ENCODE data around the gene PNPLA7. TPM values are rescaled to one million over a fixed set of nuclear protein-coding genes. Genes with fewer than 3 reads are reported as not detected.

The PNPLA7 gene
- total and polyA plus RNA-seq, 2 of the 8 experiments (the other 6 are each of a cell fraction or from before 2014, with no cell fraction given): 0.35 to 0.47 TPM

DNA sequence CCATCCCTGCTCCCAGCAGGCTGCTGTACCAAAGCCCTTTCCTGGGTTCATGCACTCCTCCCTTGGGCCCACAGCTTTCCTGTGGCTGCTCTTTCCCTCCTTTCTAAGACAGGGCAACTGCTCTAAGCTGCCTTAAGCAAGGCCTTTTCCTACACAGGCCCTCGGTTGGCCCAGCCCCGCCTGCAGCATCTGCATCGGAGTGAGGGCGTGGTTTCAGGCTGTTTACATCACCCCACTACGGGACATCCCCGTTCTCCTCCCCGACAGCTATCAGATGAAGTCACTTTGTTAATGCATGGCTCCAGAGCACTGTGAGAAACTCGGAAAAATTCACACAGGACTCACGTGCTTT, 25.1 kb upstream of the PNPLA7 start:
- CTCF ChIA-PET (ENCODE audit: partially characterized antibody): interaction anchor here (1.1 to 3.2 kb wide), 3 partner anchors 9 to 29 kb away, joined by 3 to 21 read pairs (median 4); no protein-coding TSS in a partner anchor
- Histone ChIP-seq H3K79me2 (ENCODE audit: control insufficient read depth in 1 of 2, insufficient read depth in 2 of 2, low read length in 2 of 2) (peaks cover 12 to 40% of the 10 kb centered on the region in 2 experiments), H3K27me3 (replicated peaks in 1 of 4; ENCODE audit: control insufficient read depth in 3 of 4, extremely low read depth in 1 of 4, insufficient read depth in 3 of 4, low read length in 3 of 4) (no peaks in the 10 kb centered on the region), H3K36me3 (ENCODE audit: control insufficient read depth in 2 of 4, insufficient read depth in 4 of 4, low read length in 3 of 4) (peaks cover 23 to 48% (median 36%) of the 10 kb centered on the region in 4 experiments), H4K20me1 (replicated peaks in 1 of 2; ENCODE audit: control insufficient read depth in 1 of 2, insufficient read depth in 2 of 2, low read length in 2 of 2) (peaks cover 7 to 19% of the 10 kb centered on the region in 2 experiments), H2BK120ac (replicated peaks; ENCODE audit: low read depth, low read length) (no peak overlapping the region), H3K4me2 (ENCODE audit: insufficient read depth in 1 of 2, low read depth in 2 of 2, low read length in 2 of 2) (no peak overlapping the region), H3K9me3 (ENCODE audit: insufficient read depth in 2 of 2, low read depth in 1 of 2, low read length in 1 of 2) (no peaks in the 10 kb centered on the region), H3K4me3 (ENCODE audit: extremely low read depth in 1 of 4, insufficient read depth in 2 of 4, low read depth in 3 of 4, low read length in 4 of 4) (no peak overlapping the region), H3K4ac (replicated peaks; ENCODE audit: insufficient read length, low read depth, low read length) (no peak overlapping the region), H3K56ac (replicated peaks; ENCODE audit: insufficient read length, low read depth, low read length) (no peak overlapping the region), H2BK20ac (ENCODE audit: low read length) (no peak overlapping the region), H2BK15ac (ENCODE audit: low read length) (no peak overlapping the region), H4K8ac (ENCODE audit: extremely low read depth, insufficient read depth, low read length) (0 out of 2 replicates have a peak overlapping the region, but pooled peaks have one; percentile 31), H3K23me2 (ENCODE audit: low read depth, low read length) (peaks cover 3% of the 10 kb centered on the region; the same call in 1 of the 2 replicates), H2AFZ (ENCODE audit: low read length) (no peak overlapping the region), H4K91ac (replicated peaks; ENCODE audit: insufficient read length, low read length) (no peak overlapping the region), H3K79me1 (ENCODE audit: low read depth, low read length) (peaks cover 19% of the 10 kb centered on the region), H2AK5ac (ENCODE audit: low read depth, low read length) (no peak overlapping the region), H4K5ac (ENCODE audit: insufficient read length, low read depth, low read length) (no peak overlapping the region), H2BK5ac (ENCODE audit: low read depth, low read length) (no peak overlapping the region), H3K9ac (replicated peaks in 1 of 4; ENCODE audit: extremely low read depth in 1 of 4, low read depth in 3 of 4, low read length in 3 of 4) (no peak overlapping the region), H3K4me1 (replicated peaks in 1 of 4; ENCODE audit: control insufficient read depth in 3 of 4, insufficient read depth in 4 of 4, low read length in 3 of 4) (peaks cover 0 to 15% (median 5%) of the 10 kb centered on the region in 4 experiments; a peak in 6 of 7 replicates), H3K18ac (ENCODE audit: extremely low read depth, low read length) (no peak overlapping the region), H3K27ac (ENCODE audit: low read depth, low read length) (no peak overlapping the region; the same call in 1 of the 2 replicates), H2BK12ac (ENCODE audit: low read depth, low read length) (no peak overlapping the region), H3K23ac (ENCODE audit: insufficient read length) (no peak overlapping the region), H3K14ac (ENCODE audit: insufficient read length) (no peak overlapping the region)
- WGBS, 2 experiments (ENCODE audit: extremely low coverage in 1 of 2, insufficient coverage in 1 of 2, insufficient read length in 1 of 2, insufficient replicate concordance in 2 of 2, low coverage in 1 of 2, low lambda C conversion rate in 2 of 2, missing lambda C conversion rate in 1 of 2): 84% methylated on average over 9 of the region's 9 CpGs; no CpG with 5 or more reads in 1 of the 2 experiments
- POLR2A ChIA-PET (ENCODE audit: partially characterized antibody): interaction anchor here (0.7 to 3.7 kb wide), 2 partner anchors 8 to 16 kb away, joined by 5 to 13 read pairs; no protein-coding TSS in a partner anchor
- TF ChIP-seq ZNF274 (IDR thresholded peaks at IDR 0.05; ENCODE audit: borderline replicate concordance, extremely low read depth, low read length): no peak
- no peak for FAIRE-seq
- no peak for DNase-seq (ENCODE audit: low read depth in 1 of 2, low spot score in 2 of 2)

Data from H1 (cell line).